ENCODE measurements around the gene SLC8B1. TPM values are rescaled to one million over a fixed set of nuclear protein-coding genes. Genes with fewer than 3 reads are reported as not detected.

Gene SLC8B1
- total RNA-seq, 1 donor from 2014 or later = 19.1 TPM

DNA sequence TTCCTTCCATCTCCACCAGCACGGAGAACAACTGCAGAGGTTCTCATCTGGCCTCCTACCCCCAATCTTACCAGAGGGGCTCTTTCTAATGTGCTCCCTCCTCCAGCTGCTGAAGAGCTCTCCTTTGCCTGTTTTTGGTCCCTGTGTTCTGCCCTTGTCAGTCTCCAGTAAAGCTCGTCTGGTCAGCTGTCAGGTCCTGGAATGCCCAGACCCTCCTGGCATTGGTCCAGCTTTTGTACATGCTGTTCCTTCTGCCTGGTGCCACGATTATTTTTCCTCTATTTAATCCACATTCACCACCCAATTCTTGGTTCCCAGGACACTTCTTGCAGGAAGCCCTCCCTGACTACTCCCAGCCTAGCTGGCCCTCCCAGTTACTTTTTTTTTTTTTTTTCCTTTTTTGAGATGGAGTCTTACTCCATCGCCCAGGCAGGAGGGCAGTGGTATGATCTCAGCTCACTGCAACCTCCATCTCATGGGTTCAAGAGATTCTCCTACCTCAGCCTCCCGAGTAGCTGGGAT, 6.5 kb downstream of the SLC8B1 start:
- Mint-ChIP-seq H3K4me1 (peaks cover 3% of the 10 kb centered on the region), H3K4me3 (no peak overlapping the region), H3K27ac (no peak overlapping the region), H3K36me3 (peaks cover 25% of the 10 kb centered on the region), H3K9me3 (no peaks in the 10 kb centered on the region), H3K27me3 (ENCODE audit: low read depth) (no peaks in the 10 kb centered on the region)
- no peak for DNase-seq (ENCODE audit: low spot score in 2 of 2, unreplicated experiment in 2 of 2)
- TF ChIP-seq CTCF (IDR thresholded peaks at IDR 0.05; ENCODE audit: unreplicated experiment) = no peak

GRCh38 chr12:113326775-113327395, 8.0 kb downstream of the SLC8B1 start:
- no peak overlapping the region for H3K4me3 Mint-ChIP-seq
- peaks cover 3% of the 10 kb centered on the region for H3K4me1 Mint-ChIP-seq
- no peak for TF ChIP-seq CTCF (IDR thresholded peaks at IDR 0.05; ENCODE audit: unreplicated experiment)

GRCh38 chr12:113325916-113326315, 9.0 kb downstream of the SLC8B1 start:
- Mint-ChIP-seq H3K4me1 (peaks cover 3% of the 10 kb centered on the region), H3K27ac (no peak overlapping the region), H3K27me3 (ENCODE audit: low read depth) (no peaks in the 10 kb centered on the region), H3K4me3 (no peak overlapping the region), H3K36me3 (peaks cover 24% of the 10 kb centered on the region), H3K9me3 (peaks cover 5% of the 10 kb centered on the region)
- TF ChIP-seq CTCF (IDR thresholded peaks at IDR 0.05; ENCODE audit: unreplicated experiment) = no peak
- no peak for DNase-seq (ENCODE audit: low spot score in 2 of 2, unreplicated experiment in 2 of 2)

More at GRCh38 chr12:113326775-113327395, 8.0 kb downstream of the SLC8B1 start:
- Mint-ChIP-seq H3K9me3 (peaks cover 5% of the 10 kb centered on the region), H3K27me3 (ENCODE audit: low read depth) (no peaks in the 10 kb centered on the region), H3K27ac (peak overlapping the region; percentile 69), H3K36me3 (peaks cover 25% of the 10 kb centered on the region)
- no peak for DNase-seq (ENCODE audit: low spot score in 2 of 2, unreplicated experiment in 2 of 2)

- TF ChIP-seq CTCF (IDR thresholded peaks at IDR 0.05; ENCODE audit: unreplicated experiment) = no peak
- Mint-ChIP-seq H3K9me3 (peaks cover 5% of the 10 kb centered on the region), H3K4me1 (peaks cover 3% of the 10 kb centered on the region), H3K27me3 (ENCODE audit: low read depth) (no peaks in the 10 kb centered on the region), H3K4me3 (no peak overlapping the region), H3K27ac (no peak overlapping the region), H3K36me3 (peaks cover 37% of the 10 kb centered on the region)
- no peak for DNase-seq (ENCODE audit: low spot score in 2 of 2, unreplicated experiment in 2 of 2)
Observed at GRCh38 chr12:113322343-113322742, 12.6 kb downstream of the SLC8B1 start.

DNA sequence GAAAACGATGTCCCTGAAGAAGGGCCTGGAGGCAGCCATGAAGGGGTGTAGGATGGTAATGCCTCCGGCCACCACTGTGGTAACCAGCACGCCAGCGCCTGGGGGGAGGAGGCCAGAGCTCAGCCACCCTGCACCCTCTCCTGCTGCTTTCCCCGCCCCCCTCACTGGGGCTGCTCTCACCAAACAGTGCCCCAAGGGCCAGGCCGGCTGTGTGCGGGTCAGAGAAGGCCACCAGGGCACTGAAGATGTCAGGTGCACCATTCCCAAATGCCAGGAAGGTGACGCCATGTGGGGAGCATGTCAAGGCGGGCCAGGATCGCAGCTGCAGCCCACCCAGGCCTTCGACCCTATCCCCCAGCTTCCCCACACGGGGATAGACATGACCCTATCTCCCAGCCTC, 14.5 kb downstream of the SLC8B1 start:
- Mint-ChIP-seq H3K4me3 (no peak overlapping the region), H3K27ac (no peak overlapping the region), H3K4me1 (no peaks in the 10 kb centered on the region), H3K9me3 (peaks cover 5% of the 10 kb centered on the region), H3K27me3 (ENCODE audit: low read depth) (no peaks in the 10 kb centered on the region), H3K36me3 (peaks cover 37% of the 10 kb centered on the region)
- no peak for TF ChIP-seq CTCF (IDR thresholded peaks at IDR 0.05; ENCODE audit: unreplicated experiment)
- DNase-seq (ENCODE audit: low spot score in 2 of 2, unreplicated experiment in 2 of 2) = no peak

Data from mesothelial cell of epicardium (in vitro differentiated cells).